ENCODE data around the gene BCL7C.

BCL7C gene

GRCh38 chr16:30846649-30847402 is 47.1 kb downstream of the BCL7C start:
- TF ChIP-seq FOXP2 (optimal IDR thresholded peaks at IDR 0.05; ENCODE audit: control extremely low read depth, extremely low read length, insufficient read depth) (no peak), POLR2AphosphoS5 (IDR thresholded peaks at IDR 0.05; ENCODE audit: borderline replicate concordance, low read depth, low read length) (no peak), EZH2 (IDR thresholded peaks at IDR 0.05) (no peak)
- Histone ChIP-seq H3K9ac (ENCODE audit: insufficient read length) (no peak overlapping the region), H3K27ac (no peak overlapping the region), H3K9me3 (ENCODE audit: low read depth, low read length) (no peaks in the 10 kb centered on the region), H3K4me3 (no peak overlapping the region), H3K36me3 (ENCODE audit: insufficient read depth, low read length) (no peaks in the 10 kb centered on the region)
- no peak for DNase-seq (ENCODE audit: low read depth, low spot score)

GRCh38 chr16:30844671-30845449 is 49.0 kb downstream of the BCL7C start:
- Histone ChIP-seq H3K4me3 (0 out of 2 replicates have a peak overlapping the region, but pooled peaks have one; percentile 19), H3K9me3 (ENCODE audit: low read depth, low read length) (no peaks in the 10 kb centered on the region), H3K27ac (no peak overlapping the region), H3K9ac (ENCODE audit: insufficient read length) (no peak overlapping the region), H3K36me3 (ENCODE audit: insufficient read depth, low read length) (no peaks in the 10 kb centered on the region)
- DNase-seq (ENCODE audit: low read depth, low spot score) = peak; percentile 78
- TF ChIP-seq EZH2 (IDR thresholded peaks at IDR 0.05) = no peak
- no peak for TF ChIP-seq FOXP2 (optimal IDR thresholded peaks at IDR 0.05; ENCODE audit: control extremely low read depth, extremely low read length, insufficient read depth)
- no peak for TF ChIP-seq POLR2AphosphoS5 (IDR thresholded peaks at IDR 0.05; ENCODE audit: borderline replicate concordance, low read depth, low read length)

GRCh38 chr16:30844346-30844670 is 49.6 kb downstream of the BCL7C start:
- TF ChIP-seq EZH2 (IDR thresholded peaks at IDR 0.05) = no peak
- no peak for TF ChIP-seq POLR2AphosphoS5 (IDR thresholded peaks at IDR 0.05; ENCODE audit: borderline replicate concordance, low read depth, low read length)
- no peak for TF ChIP-seq FOXP2 (optimal IDR thresholded peaks at IDR 0.05; ENCODE audit: control extremely low read depth, extremely low read length, insufficient read depth)
- Histone ChIP-seq H3K36me3 (ENCODE audit: insufficient read depth, low read length) (no peaks in the 10 kb centered on the region), H3K4me3 (no peak overlapping the region), H3K9me3 (ENCODE audit: low read depth, low read length) (no peaks in the 10 kb centered on the region), H3K27ac (no peak overlapping the region), H3K9ac (ENCODE audit: insufficient read length) (no peak overlapping the region)
- no peak for DNase-seq (ENCODE audit: low read depth, low spot score)

GRCh38 chr16:30843501-30843900 is 50.4 kb downstream of the BCL7C start:
- Histone ChIP-seq H3K9me3 (ENCODE audit: low read depth, low read length) (no peaks in the 10 kb centered on the region), H3K9ac (ENCODE audit: insufficient read length) (no peak overlapping the region), H3K36me3 (ENCODE audit: insufficient read depth, low read length) (no peaks in the 10 kb centered on the region), H3K4me3 (no peak overlapping the region), H3K27ac (no peak overlapping the region)
- TF ChIP-seq EZH2 (IDR thresholded peaks at IDR 0.05) (no peak), FOXP2 (optimal IDR thresholded peaks at IDR 0.05; ENCODE audit: control extremely low read depth, extremely low read length, insufficient read depth) (no peak), POLR2AphosphoS5 (IDR thresholded peaks at IDR 0.05; ENCODE audit: borderline replicate concordance, low read depth, low read length) (no peak)
- DNase-seq (ENCODE audit: low read depth, low spot score) = no peak

GRCh38 chr16:30842971-30843370 is 50.9 kb downstream of the BCL7C start:
- TF ChIP-seq EZH2 (IDR thresholded peaks at IDR 0.05) (no peak), POLR2AphosphoS5 (IDR thresholded peaks at IDR 0.05; ENCODE audit: borderline replicate concordance, low read depth, low read length) (no peak), FOXP2 (optimal IDR thresholded peaks at IDR 0.05; ENCODE audit: control extremely low read depth, extremely low read length, insufficient read depth) (no peak)
- no peak for DNase-seq (ENCODE audit: low read depth, low spot score)
- Histone ChIP-seq H3K9me3 (ENCODE audit: low read depth, low read length) (no peaks in the 10 kb centered on the region), H3K36me3 (ENCODE audit: insufficient read depth, low read length) (no peaks in the 10 kb centered on the region), H3K9ac (ENCODE audit: insufficient read length) (no peak overlapping the region), H3K4me3 (no peak overlapping the region), H3K27ac (no peak overlapping the region)

GRCh38 chr16:30841332-30841731 is 52.5 kb downstream of the BCL7C start:
- no peaks in the 10 kb centered on the region for H3K36me3 ChIP-seq (ENCODE audit: insufficient read depth, low read length)
- H3K4me3 ChIP-seq = no peak overlapping the region
- no peak overlapping the region for H3K9ac ChIP-seq (ENCODE audit: insufficient read length)
- no peaks in the 10 kb centered on the region for H3K9me3 ChIP-seq (ENCODE audit: low read depth, low read length)
- H3K27ac ChIP-seq = no peak overlapping the region
- DNase-seq (ENCODE audit: low read depth, low spot score) = no peak
- TF ChIP-seq FOXP2 (optimal IDR thresholded peaks at IDR 0.05; ENCODE audit: control extremely low read depth, extremely low read length, insufficient read depth) = no peak
- no peak for TF ChIP-seq EZH2 (IDR thresholded peaks at IDR 0.05)
- TF ChIP-seq POLR2AphosphoS5 (IDR thresholded peaks at IDR 0.05; ENCODE audit: borderline replicate concordance, low read depth, low read length) = no peak

- no peak overlapping the region for H3K27ac ChIP-seq
- no peak for TF ChIP-seq FOXP2 (optimal IDR thresholded peaks at IDR 0.05; ENCODE audit: control extremely low read depth, extremely low read length, insufficient read depth)
- TF ChIP-seq POLR2AphosphoS5 (IDR thresholded peaks at IDR 0.05; ENCODE audit: borderline replicate concordance, low read depth, low read length) = no peak
- TF ChIP-seq EZH2 (IDR thresholded peaks at IDR 0.05) = no peak
These were observed 53.3 kb downstream of the BCL7C start for GRCh38 chr16:30840611-30841010.

GRCh38 chr16:30839523-30840227 is 54.2 kb downstream of the BCL7C start:
- no peak for DNase-seq (ENCODE audit: low read depth, low spot score)
- Histone ChIP-seq H3K4me3 (no peak overlapping the region), H3K36me3 (ENCODE audit: insufficient read depth, low read length) (no peaks in the 10 kb centered on the region), H3K9ac (ENCODE audit: insufficient read length) (no peak overlapping the region), H3K9me3 (ENCODE audit: low read depth, low read length) (no peaks in the 10 kb centered on the region), H3K27ac (no peak overlapping the region)
- TF ChIP-seq POLR2AphosphoS5 (IDR thresholded peaks at IDR 0.05; ENCODE audit: borderline replicate concordance, low read depth, low read length) (no peak), EZH2 (IDR thresholded peaks at IDR 0.05) (no peak), FOXP2 (optimal IDR thresholded peaks at IDR 0.05; ENCODE audit: control extremely low read depth, extremely low read length, insufficient read depth) (no peak)

More at GRCh38 chr16:30840611-30841010, 53.3 kb downstream of the BCL7C start:
- Histone ChIP-seq H3K9me3 (ENCODE audit: low read depth, low read length) (no peaks in the 10 kb centered on the region), H3K4me3 (no peak overlapping the region), H3K36me3 (ENCODE audit: insufficient read depth, low read length) (no peaks in the 10 kb centered on the region), H3K9ac (ENCODE audit: insufficient read length) (no peak overlapping the region)
- no peak for DNase-seq (ENCODE audit: low read depth, low spot score)
